Activated B cell treated with CpG ODN at 0.5 μM for 24 hours (primary cell): ENCODE data around the gene PSMD10. TPM values are rescaled to one million over a fixed set of nuclear protein-coding genes. Genes with fewer than 3 reads are reported as not detected.

ENCODE experiments used
- ATAC-seq: fragments of 200-7000 bp; cut with Tn5 transposase; one replicate; pipeline ENCODE4 v1.10.0; 2021; ENCODE audit warnings: low read depth, mild to moderate bottlenecking, moderate library complexity
- CTCF ChIA-PET: fragments of 350-600 bp; sonication (Branson Sonifier 250); formaldehyde crosslinking; loops from one replicate; lab custom pipeline; 2021; ENCODE audit warnings: antibody characterized with exemption; lab: Charles Lee
- POLR2A ChIA-PET: fragments of 350-600 bp; sonication (Branson Sonifier 250); formaldehyde crosslinking; loops from one replicate; lab custom pipeline; 2021; ENCODE audit warnings: antibody characterized with exemption; lab: Charles Lee
- DNase-seq: peaks from one replicate; pipeline ENCODE4 v3.0.0; 2022
- H3K27ac Mint-ChIP-seq: one replicate; pipeline ENCODE4 v1.8.0; 2020; ENCODE audit warnings: mixed read lengths
- H3K27me3 Mint-ChIP-seq: one replicate; pipeline ENCODE4 v1.8.0; 2021; ENCODE audit warnings: mixed read lengths
- H3K36me3 Mint-ChIP-seq: one replicate; pipeline ENCODE4 v1.8.0; 2021; ENCODE audit warnings: low read depth, mixed read lengths
- H3K4me1 Mint-ChIP-seq: one replicate; pipeline ENCODE4 v1.8.0; 2021; ENCODE audit warnings: mixed read lengths
- H3K4me3 Mint-ChIP-seq: one replicate; pipeline ENCODE4 v1.8.0; 2020; ENCODE audit warnings: mild to moderate bottlenecking, mixed read lengths
- H3K9me3 Mint-ChIP-seq: one replicate; pipeline ENCODE4 v1.8.0; 2020; ENCODE audit warnings: mixed read lengths
- intact Hi-C: fragments of 100-400 bp; cut with micrococcal nuclease; formaldehyde crosslinking; loops from one replicate; pipeline ENCODE4 v1.15.1; 2024
- total RNA-seq: library from RNA; stranded (reverse); gene quantifications from 2 replicates; pipeline ENCODE4 v1.2.3, GENCODE V29; 2022
- TF ChIP-seq, protein P1 (sequence below): fragments of 200-600 bp; IDR thresholded peaks from one replicate; pipeline ENCODE4 v1.8.0; 2022; ENCODE audit warnings: antibody characterized with exemption, mild to moderate bottlenecking

Gene PSMD10
- total RNA-seq, 1 donor from 2014 or later = 33.4 TPM

- Mint-ChIP-seq H3K4me1 (no peaks in the 10 kb centered on the region), H3K4me3 (no peak overlapping the region), H3K27me3 (no peaks in the 10 kb centered on the region), H3K9me3 (no peaks in the 10 kb centered on the region), H3K36me3 (no peaks in the 10 kb centered on the region), H3K27ac (no peak overlapping the region)
- intact Hi-C loops = no loop called here
- ChIA-PET POLR2A (no interaction called here), CTCF (no interaction called here)
- ATAC-seq = no peak
- TF ChIP-seq, protein P1, sequence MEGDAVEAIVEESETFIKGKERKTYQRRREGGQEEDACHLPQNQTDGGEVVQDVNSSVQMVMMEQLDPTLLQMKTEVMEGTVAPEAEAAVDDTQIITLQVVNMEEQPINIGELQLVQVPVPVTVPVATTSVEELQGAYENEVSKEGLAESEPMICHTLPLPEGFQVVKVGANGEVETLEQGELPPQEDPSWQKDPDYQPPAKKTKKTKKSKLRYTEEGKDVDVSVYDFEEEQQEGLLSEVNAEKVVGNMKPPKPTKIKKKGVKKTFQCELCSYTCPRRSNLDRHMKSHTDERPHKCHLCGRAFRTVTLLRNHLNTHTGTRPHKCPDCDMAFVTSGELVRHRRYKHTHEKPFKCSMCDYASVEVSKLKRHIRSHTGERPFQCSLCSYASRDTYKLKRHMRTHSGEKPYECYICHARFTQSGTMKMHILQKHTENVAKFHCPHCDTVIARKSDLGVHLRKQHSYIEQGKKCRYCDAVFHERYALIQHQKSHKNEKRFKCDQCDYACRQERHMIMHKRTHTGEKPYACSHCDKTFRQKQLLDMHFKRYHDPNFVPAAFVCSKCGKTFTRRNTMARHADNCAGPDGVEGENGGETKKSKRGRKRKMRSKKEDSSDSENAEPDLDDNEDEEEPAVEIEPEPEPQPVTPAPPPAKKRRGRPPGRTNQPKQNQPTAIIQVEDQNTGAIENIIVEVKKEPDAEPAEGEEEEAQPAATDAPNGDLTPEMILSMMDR = no peak
- no peak for DNase-seq
Measured at GRCh38 chrX:108053218-108053617, 38.1 kb downstream of the PSMD10 start.

DNA sequence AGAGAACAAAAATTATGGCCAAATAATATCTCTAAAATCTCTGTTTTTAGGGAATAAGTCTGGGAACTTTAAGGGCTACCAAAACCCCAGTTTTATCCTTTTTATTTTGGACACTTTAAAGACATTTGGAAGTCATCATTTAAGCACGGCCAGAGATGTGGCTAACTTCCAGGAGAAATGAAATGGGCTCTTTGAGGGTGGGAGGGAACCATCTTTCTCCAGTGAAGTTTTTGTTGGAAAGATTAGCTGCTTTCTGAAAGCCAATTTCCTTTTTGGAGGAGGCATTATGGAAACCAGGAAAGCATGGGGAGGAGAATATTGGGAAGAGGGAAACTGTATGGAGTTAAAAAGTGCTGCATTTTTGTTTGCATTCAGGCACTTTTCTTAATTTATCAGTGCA is 41.7 kb downstream of the PSMD10 start:
- no peak overlapping the region for H3K27ac Mint-ChIP-seq
- H3K4me1 Mint-ChIP-seq = no peaks in the 10 kb centered on the region
- POLR2A ChIA-PET = no interaction called here
- TF ChIP-seq, protein P1 = no peak
- intact Hi-C loops = no loop called here
- DNase-seq = no peak
- H3K4me3 Mint-ChIP-seq = no peak overlapping the region
- H3K9me3 Mint-ChIP-seq = no peaks in the 10 kb centered on the region
- ATAC-seq = no peak
- CTCF ChIA-PET = no interaction called here
- H3K27me3 Mint-ChIP-seq = no peaks in the 10 kb centered on the region
- no peaks in the 10 kb centered on the region for H3K36me3 Mint-ChIP-seq

- ATAC-seq (no peak), DNase-seq (no peak)
- Mint-ChIP-seq H3K9me3 (no peaks in the 10 kb centered on the region), H3K4me1 (no peaks in the 10 kb centered on the region), H3K36me3 (no peaks in the 10 kb centered on the region), H3K27ac (no peak within 1 kb of the TSS), H3K4me3 (no peak within 1 kb of the TSS), H3K27me3 (no peaks in the 10 kb centered on the region)
- ChIA-PET CTCF (no interaction called here), POLR2A (no interaction called here)
- TF ChIP-seq, protein P1 = no peak
- intact Hi-C loops = no loop called here
Measured at GRCh38 chrX:108044554-108045256, 46.6 kb downstream of the PSMD10 start, which contains the start of gene VSIG1. VSIG1 (plus strand) TSS chrX:108045065; CDS start chrX:108045131, 66 bp downstream.

DNA sequence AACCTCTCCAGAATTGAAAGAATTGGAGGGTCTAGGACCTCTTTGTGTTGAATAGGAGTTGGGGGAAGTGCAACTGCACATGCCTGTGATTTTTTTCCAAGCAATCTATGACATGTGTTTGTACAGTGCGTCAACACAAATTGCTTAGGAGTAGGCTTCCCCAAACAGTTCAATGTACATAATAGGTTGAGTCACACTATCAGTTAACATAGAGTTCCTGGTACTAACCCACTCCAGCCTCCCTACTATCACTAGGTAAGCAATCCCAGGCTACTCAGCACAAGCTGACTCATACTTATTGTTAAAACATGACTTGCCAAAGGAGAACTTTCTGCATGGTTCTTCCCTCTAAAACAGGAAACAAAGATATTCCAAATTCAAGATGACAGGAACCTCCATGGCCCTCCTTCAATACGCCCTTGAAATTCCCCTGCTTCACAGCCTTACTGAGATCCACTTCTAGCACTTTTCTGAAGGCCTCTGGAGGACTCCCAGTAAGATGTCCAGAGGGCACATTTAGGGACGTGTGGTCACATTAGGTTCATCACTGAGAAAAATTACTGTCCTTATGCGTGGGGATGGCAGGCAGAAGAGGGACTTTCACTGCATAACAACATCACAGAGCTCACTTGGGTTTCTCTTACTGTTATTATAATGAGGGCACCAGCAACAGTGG is 54.9 kb downstream of the PSMD10 start:
- no peaks in the 10 kb centered on the region for H3K36me3 Mint-ChIP-seq
- no peaks in the 10 kb centered on the region for H3K9me3 Mint-ChIP-seq
- no peak overlapping the region for H3K4me3 Mint-ChIP-seq
- intact Hi-C loops = no loop called here
- peaks cover 2% of the 10 kb centered on the region for H3K27me3 Mint-ChIP-seq
- ATAC-seq (no peak), DNase-seq (no peak)
- no peaks in the 10 kb centered on the region for H3K4me1 Mint-ChIP-seq
- ChIA-PET CTCF (no interaction called here), POLR2A (interaction anchor here (0.6 kb wide), 1 partner anchor 30 kb away, joined by 4 read pairs; no protein-coding TSS in a partner anchor)
- TF ChIP-seq, protein P1 = no peak
- H3K27ac Mint-ChIP-seq = no peak overlapping the region

DNA sequence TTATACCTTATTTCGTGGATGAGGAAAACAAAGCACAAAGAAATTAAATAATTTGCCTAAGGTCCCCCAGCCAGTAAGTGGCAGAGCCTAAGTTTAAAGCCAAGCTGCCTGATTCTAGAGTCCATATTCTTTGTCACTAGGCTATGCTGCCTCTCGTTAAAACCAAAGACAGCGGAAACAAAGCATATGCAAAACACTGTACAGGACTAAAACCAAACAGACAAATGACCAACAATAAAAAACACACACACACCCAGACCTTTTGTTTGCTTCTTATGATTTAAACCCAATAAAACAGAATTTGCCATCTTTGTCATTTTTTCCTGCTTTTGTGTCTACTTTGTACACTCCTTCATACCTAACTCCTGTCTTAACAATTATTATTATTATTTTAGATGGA is 56.6 kb downstream of the PSMD10 start:
- DNase-seq (no peak), ATAC-seq (no peak)
- no peak overlapping the region for H3K4me3 Mint-ChIP-seq
- H3K4me1 Mint-ChIP-seq = peaks cover 2% of the 10 kb centered on the region
- H3K27ac Mint-ChIP-seq = no peak overlapping the region
- TF ChIP-seq, protein P1 = no peak
- ChIA-PET CTCF (no interaction called here), POLR2A (no interaction called here)
- H3K27me3 Mint-ChIP-seq = peaks cover 2% of the 10 kb centered on the region
- intact Hi-C loops = no loop called here
- no peaks in the 10 kb centered on the region for H3K36me3 Mint-ChIP-seq
- H3K9me3 Mint-ChIP-seq = no peaks in the 10 kb centered on the region
